HCT116 (cell line): ENCODE measurements around the gene P4HA2. TPM values are rescaled to one million over a fixed set of nuclear protein-coding genes. Genes with fewer than 3 reads are reported as not detected.

Experiments
- ATAC-seq: fragments of 200-7000 bp; cut with Tn5 transposase; 2 replicates; pipeline ENCODE4 v1.9.1; 2020; ENCODE audit warnings: mild to moderate bottlenecking, moderate library complexity
- BruUV-seq: library from RNA; stranded (reverse); fragments of 400-500 nt; replicated peaks from 2 replicates; lab custom pipeline; 2021; lab: Mats Ljungman, UMichigan
- CTCF ChIA-PET: fragments of 300-600 bp; sonication (Branson Sonifier 250); formaldehyde crosslinking; loops from one replicate; lab custom pipeline; 2021; ENCODE audit warnings: antibody characterized with exemption; lab: Charles Lee
- POLR2A ChIA-PET: fragments of 300-600, 350-600 bp; sonication (Branson Sonifier 250); formaldehyde crosslinking; loops from one replicate; lab custom pipeline; 2021; ENCODE audit warnings: antibody characterized with exemption; lab: Charles Lee
- RAD21 ChIA-PET, 2 experiments: fragments of 300-600 bp; sonication (Branson Sonifier 250); formaldehyde crosslinking; loops; one replicate each; lab custom pipeline; 2023; ENCODE audit warnings: low total read pairs in 2 of 2; ENCODE audit not compliant: uncharacterized antibody in 2 of 2, unreplicated experiment in 2 of 2, low non-redundant PET in 1 of 2; lab: Charles Lee
- DNase-seq: peaks from one replicate; pipeline ENCODE4 v3.0.0-alpha.2; 2010; ENCODE audit warnings: low read depth, low spot score
- H2AFZ ChIP-seq: fragments of 200-600 bp; shearing (Covaris generic), sonication (generic); 2 replicates; pipeline ENCODE4 v1.6.1; 2017; ENCODE audit warnings: low read depth, mixed run types, mixed read lengths, antibody characterized with exemption, low read length; ENCODE audit not compliant: poor library complexity, severe bottlenecking
- H3K27ac ChIP-seq: 2 replicates; pipeline ENCODE4 v1.5.1; 2012; ENCODE audit warnings: low read depth, low read length
- H3K27me3 ChIP-seq: fragments of 200-600 bp; sonication (generic); 2 replicates; pipeline ENCODE4 v1.6.1; 2016; ENCODE audit warnings: mixed run types, low read length, mixed read lengths; ENCODE audit not compliant: insufficient read depth
- H3K36me3 ChIP-seq, 2 experiments: fragments of 200-500 bp in 1 of 2; fragments of 200-600 bp in 1 of 2; sonication (Bioruptor generic) in 1 of 2; sonication (generic) in 1 of 2; 2 replicates each; pipeline versions ENCODE4 v1.5.1 to v1.6.1; 2014 to 2016; ENCODE audit warnings: low read length in 2 of 2, inconsistent platforms in 1 of 2, mixed read lengths in 1 of 2, mixed run types in 1 of 2; ENCODE audit not compliant: insufficient read depth in 2 of 2, control insufficient read depth in 1 of 2
- H3K4me1 ChIP-seq, 2 experiments: fragments of 200-600 bp in 1 of 2; sonication (generic) in 1 of 2; 2 replicates each; pipeline versions ENCODE4 v1.5.1 to v1.6.1; 2012 to 2017; ENCODE audit warnings: low read length in 2 of 2, inconsistent platforms in 1 of 2, mild to moderate bottlenecking in 1 of 2, mixed read lengths in 1 of 2, mixed run types in 1 of 2, moderate library complexity in 1 of 2; ENCODE audit not compliant: insufficient read depth in 2 of 2, control insufficient read depth in 1 of 2
- H3K4me2 ChIP-seq: fragments of 200-600 bp; sonication (generic); 2 replicates; pipeline ENCODE4 v1.6.1; 2017; ENCODE audit warnings: mixed run types, low read length, mixed read lengths
- H3K4me3 ChIP-seq, 2 experiments: fragments of 200-600 bp in 1 of 2; sonication (generic) in 1 of 2; replicated peaks in 1 of 2; 2 replicates each; pipeline ENCODE4 v1.5.1; 2011 to 2016; ENCODE audit warnings: low read length in 2 of 2, control low read depth in 1 of 2, low read depth in 1 of 2, mild to moderate bottlenecking in 1 of 2, mixed read lengths in 1 of 2, mixed run types in 1 of 2
- H3K79me2 ChIP-seq: fragments of 200-600 bp; sonication (generic); 2 replicates; pipeline ENCODE4 v1.6.1; 2017; ENCODE audit warnings: mild to moderate bottlenecking, mixed run types, low read length, moderate library complexity, mixed read lengths; ENCODE audit not compliant: insufficient read depth
- H3K9ac ChIP-seq: fragments of 200-600 bp; sonication (generic); 2 replicates; pipeline ENCODE4 v1.6.1; 2016; ENCODE audit warnings: low read length, mixed read lengths
- H3K9me2 ChIP-seq: fragments of 200-600 bp; sonication (generic), shearing (Covaris generic); 2 replicates; pipeline ENCODE4 v1.6.1; 2017; ENCODE audit warnings: mixed run types, mild to moderate bottlenecking, moderate library complexity; ENCODE audit not compliant: insufficient read depth
- H3K9me3 ChIP-seq, 2 experiments: fragments of 200-500 bp in 1 of 2; fragments of 200-600 bp in 1 of 2; sonication (Bioruptor generic) in 1 of 2; sonication (generic) in 1 of 2; 2 replicates each; pipeline ENCODE4 v1.6.1; 2014 to 2017; ENCODE audit warnings: low read length in 2 of 2, mixed read lengths in 2 of 2, inconsistent platforms in 1 of 2, low read depth in 1 of 2, mild to moderate bottlenecking in 1 of 2, mixed run types in 1 of 2, moderate library complexity in 1 of 2; ENCODE audit not compliant: control insufficient read depth in 1 of 2, insufficient read depth in 1 of 2
- H4K20me1 ChIP-seq: fragments of 200-600 bp; sonication (generic), shearing (Covaris generic); 2 replicates; pipeline ENCODE4 v1.6.1; 2017; ENCODE audit warnings: mixed run types, mild to moderate bottlenecking, moderate library complexity; ENCODE audit not compliant: insufficient read depth
- CBX3 ChIP-seq: IDR thresholded peaks from 2 replicates; pipeline ENCODE4 v1.6.1; 2012; ENCODE audit warnings: low read depth
- CEBPB ChIP-seq: IDR thresholded peaks from 2 replicates; pipeline ENCODE4 v1.6.1; 2012; ENCODE audit warnings: low read depth
- EGR1 ChIP-seq: IDR thresholded peaks from 2 replicates; pipeline ENCODE4 v1.6.1; 2012; ENCODE audit warnings: low read depth
- FOSL1 ChIP-seq: IDR thresholded peaks from 2 replicates; pipeline ENCODE4 v1.6.1; 2012; ENCODE audit warnings: low read depth
- JUND ChIP-seq: IDR thresholded peaks from 2 replicates; pipeline ENCODE4 v1.6.1; 2012
- POLR2A ChIP-seq: IDR thresholded peaks from 2 replicates; pipeline ENCODE4 v1.7.0; 2011; ENCODE audit warnings: borderline replicate concordance; ENCODE audit not compliant: insufficient read depth, insufficient read length; ENCODE audit errors: extremely low read depth
- POLR2AphosphoS5 ChIP-seq: IDR thresholded peaks from 2 replicates; pipeline ENCODE4 v1.6.1; 2011; ENCODE audit warnings: mild to moderate bottlenecking, low read depth, low read length, moderate library complexity
- RAD21 ChIP-seq: IDR thresholded peaks from 2 replicates; pipeline ENCODE4 v1.6.1; 2012; ENCODE audit warnings: low read depth, mild to moderate bottlenecking
- SIN3A ChIP-seq: IDR thresholded peaks from 2 replicates; pipeline ENCODE4 v1.6.1; 2012; ENCODE audit warnings: low read depth
- SP1 ChIP-seq: IDR thresholded peaks from 2 replicates; pipeline ENCODE4 v1.6.1; 2012; ENCODE audit warnings: low read depth
- SRF ChIP-seq: IDR thresholded peaks from 2 replicates; pipeline ENCODE4 v1.6.1; 2012; ENCODE audit warnings: low read depth
- TCF7L2 ChIP-seq: IDR thresholded peaks from 2 replicates; pipeline ENCODE4 v1.7.0; 2011; ENCODE audit warnings: borderline replicate concordance, inconsistent platforms; ENCODE audit not compliant: insufficient read depth, insufficient read length; ENCODE audit errors: extremely low read depth
- YY1 ChIP-seq: IDR thresholded peaks from 2 replicates; pipeline ENCODE4 v1.6.1; 2011; ENCODE audit warnings: low read length, low read depth, moderate library complexity, mild to moderate bottlenecking; ENCODE audit not compliant: insufficient replicate concordance; ENCODE audit errors: extremely low read depth
- ZFX ChIP-seq: fragments of 450-650 bp; IDR thresholded peaks from 2 replicates; pipeline ENCODE4 v1.6.1; 2017
- intact Hi-C: fragments of 100-400 bp; cut with micrococcal nuclease; formaldehyde crosslinking; loops from 2 replicates; pipeline ENCODE4 v1.10.0; 2022
- total RNA-seq: library from RNA; stranded (reverse); gene quantifications from one replicate; pipeline ENCODE4 v1.2.1, GENCODE V29; 2021; ENCODE audit not compliant: unreplicated experiment
- TF ChIP-seq, protein P1 (sequence below): IDR thresholded peaks from 2 replicates; pipeline ENCODE4 v1.6.1; 2012
- TF ChIP-seq, protein P2 (sequence below): IDR thresholded peaks from 2 replicates; pipeline ENCODE4 v1.6.1; 2012
- TF ChIP-seq, protein P3 (sequence below), 3 experiments: fragments of 200-600 bp in 1 of 3; sonication (generic) in 1 of 3; IDR thresholded peaks in 2 of 3; conservative IDR thresholded peaks in 1 of 3; 2 replicates each; pipeline ENCODE4 v1.5.1; 2012 to 2017; ENCODE audit warnings: low read depth in 2 of 3, low read length in 2 of 3, antibody characterized with exemption in 1 of 3, borderline replicate concordance in 1 of 3, control low read depth in 1 of 3, mild to moderate bottlenecking in 1 of 3, mixed read lengths in 1 of 3, mixed run types in 1 of 3, moderate library complexity in 1 of 3; ENCODE audit not compliant: insufficient read depth in 1 of 3
- TF ChIP-seq, protein P4 (sequence below): IDR thresholded peaks from 2 replicates; pipeline ENCODE4 v1.6.1; 2011; ENCODE audit warnings: mild to moderate bottlenecking, low read length, moderate library complexity; ENCODE audit not compliant: insufficient replicate concordance; ENCODE audit errors: extremely low read depth

The P4HA2 gene
- total RNA-seq, 1 experiment from 2014 or later, result 29.0 TPM

DNA sequence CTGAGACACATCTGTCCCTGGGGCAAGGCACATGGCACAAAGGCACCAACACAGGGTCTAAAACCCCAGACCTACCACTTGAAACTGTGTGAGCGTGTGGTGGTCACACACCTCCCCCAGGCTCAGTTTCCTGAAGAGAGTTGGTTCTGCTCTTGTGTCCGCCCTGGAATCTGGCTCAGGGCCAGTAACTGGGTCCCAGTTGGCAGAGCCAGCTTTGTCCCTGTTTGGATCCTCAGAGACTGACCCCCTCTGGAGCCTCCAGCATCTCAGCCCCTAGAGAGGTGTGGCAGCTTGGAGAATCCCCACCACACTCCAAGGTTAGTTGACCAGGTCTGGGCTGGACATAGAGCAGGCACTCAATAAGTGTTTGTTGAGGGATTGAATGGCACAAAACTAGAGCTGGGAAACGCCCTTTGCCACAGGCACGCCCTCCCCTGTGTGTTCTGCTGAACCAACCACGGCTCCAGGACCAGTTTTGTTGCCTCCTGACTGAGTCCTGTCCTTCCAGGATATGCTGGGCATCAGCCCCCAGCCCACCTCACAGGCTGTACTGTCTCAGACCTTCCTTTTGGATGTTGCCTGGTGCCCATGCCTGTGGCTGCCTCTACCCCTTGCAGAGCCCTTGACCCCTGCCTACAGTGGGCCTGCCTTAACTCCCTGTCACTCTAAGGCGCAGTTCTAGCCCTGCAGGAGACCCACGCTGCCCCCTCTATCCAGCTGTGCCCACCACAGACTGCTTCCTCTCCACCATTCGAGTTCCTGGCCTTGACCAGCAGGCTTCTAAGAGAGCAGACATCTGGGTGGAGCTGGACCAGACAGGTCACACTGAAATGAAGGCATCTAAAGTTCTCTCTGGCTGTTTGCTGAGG lies 26.0 kb upstream of the P4HA2 start:
- H3K79me2 ChIP-seq, result no peaks in the 10 kb centered on the region
- no peak for TF ChIP-seq SP1
- TF ChIP-seq SRF, result no peak
- TF ChIP-seq ZFX, result no peak
- TF ChIP-seq, protein P1, sequence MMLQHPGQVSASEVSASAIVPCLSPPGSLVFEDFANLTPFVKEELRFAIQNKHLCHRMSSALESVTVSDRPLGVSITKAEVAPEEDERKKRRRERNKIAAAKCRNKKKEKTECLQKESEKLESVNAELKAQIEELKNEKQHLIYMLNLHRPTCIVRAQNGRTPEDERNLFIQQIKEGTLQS, result no peak
- TF ChIP-seq RAD21, result no peak
- no peak for TF ChIP-seq CBX3
- TF ChIP-seq, protein P2, sequence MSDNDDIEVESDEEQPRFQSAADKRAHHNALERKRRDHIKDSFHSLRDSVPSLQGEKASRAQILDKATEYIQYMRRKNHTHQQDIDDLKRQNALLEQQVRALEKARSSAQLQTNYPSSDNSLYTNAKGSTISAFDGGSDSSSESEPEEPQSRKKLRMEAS, result no peak
- TF ChIP-seq SIN3A, result no peak
- no peak for TF ChIP-seq POLR2A
- TF ChIP-seq TCF7L2, result no peak
- no peak for TF ChIP-seq YY1
- no peak for TF ChIP-seq FOSL1
- no peak for TF ChIP-seq CEBPB
- no peak for TF ChIP-seq POLR2AphosphoS5
- TF ChIP-seq EGR1, result no peak
- no peak for TF ChIP-seq JUND
- TF ChIP-seq, protein P3, sequence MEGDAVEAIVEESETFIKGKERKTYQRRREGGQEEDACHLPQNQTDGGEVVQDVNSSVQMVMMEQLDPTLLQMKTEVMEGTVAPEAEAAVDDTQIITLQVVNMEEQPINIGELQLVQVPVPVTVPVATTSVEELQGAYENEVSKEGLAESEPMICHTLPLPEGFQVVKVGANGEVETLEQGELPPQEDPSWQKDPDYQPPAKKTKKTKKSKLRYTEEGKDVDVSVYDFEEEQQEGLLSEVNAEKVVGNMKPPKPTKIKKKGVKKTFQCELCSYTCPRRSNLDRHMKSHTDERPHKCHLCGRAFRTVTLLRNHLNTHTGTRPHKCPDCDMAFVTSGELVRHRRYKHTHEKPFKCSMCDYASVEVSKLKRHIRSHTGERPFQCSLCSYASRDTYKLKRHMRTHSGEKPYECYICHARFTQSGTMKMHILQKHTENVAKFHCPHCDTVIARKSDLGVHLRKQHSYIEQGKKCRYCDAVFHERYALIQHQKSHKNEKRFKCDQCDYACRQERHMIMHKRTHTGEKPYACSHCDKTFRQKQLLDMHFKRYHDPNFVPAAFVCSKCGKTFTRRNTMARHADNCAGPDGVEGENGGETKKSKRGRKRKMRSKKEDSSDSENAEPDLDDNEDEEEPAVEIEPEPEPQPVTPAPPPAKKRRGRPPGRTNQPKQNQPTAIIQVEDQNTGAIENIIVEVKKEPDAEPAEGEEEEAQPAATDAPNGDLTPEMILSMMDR (IDR thresholded peaks at IDR 0.05 in 2 of 3, conservative IDR thresholded peaks at IDR 0.05 in 1 of 3; ENCODE audit: borderline replicate concordance in 1 of 3, insufficient read depth in 1 of 3, low read depth in 2 of 3, low read length in 2 of 3), result no peak
- TF ChIP-seq, protein P4, sequence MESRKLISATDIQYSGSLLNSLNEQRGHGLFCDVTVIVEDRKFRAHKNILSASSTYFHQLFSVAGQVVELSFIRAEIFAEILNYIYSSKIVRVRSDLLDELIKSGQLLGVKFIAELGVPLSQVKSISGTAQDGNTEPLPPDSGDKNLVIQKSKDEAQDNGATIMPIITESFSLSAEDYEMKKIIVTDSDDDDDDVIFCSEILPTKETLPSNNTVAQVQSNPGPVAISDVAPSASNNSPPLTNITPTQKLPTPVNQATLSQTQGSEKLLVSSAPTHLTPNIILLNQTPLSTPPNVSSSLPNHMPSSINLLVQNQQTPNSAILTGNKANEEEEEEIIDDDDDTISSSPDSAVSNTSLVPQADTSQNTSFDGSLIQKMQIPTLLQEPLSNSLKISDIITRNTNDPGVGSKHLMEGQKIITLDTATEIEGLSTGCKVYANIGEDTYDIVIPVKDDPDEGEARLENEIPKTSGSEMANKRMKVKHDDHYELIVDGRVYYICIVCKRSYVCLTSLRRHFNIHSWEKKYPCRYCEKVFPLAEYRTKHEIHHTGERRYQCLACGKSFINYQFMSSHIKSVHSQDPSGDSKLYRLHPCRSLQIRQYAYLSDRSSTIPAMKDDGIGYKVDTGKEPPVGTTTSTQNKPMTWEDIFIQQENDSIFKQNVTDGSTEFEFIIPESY, result no peak
- TF ChIP-seq, all 23 proteins: peak for 0
- intact Hi-C loops, result no loop called here
- Histone ChIP-seq H3K9me3 (no peaks in the 10 kb centered on the region), H3K4me1 (peaks cover 0 to 17% of the 10 kb centered on the region in 2 experiments; a peak in 1 of 4 replicates), H4K20me1 (no peaks in the 10 kb centered on the region), H3K27me3 (no peaks in the 10 kb centered on the region), H3K27ac (no peak overlapping the region), H3K4me2 (no peak overlapping the region), H3K9me2 (no peaks in the 10 kb centered on the region), H3K9ac (no peak overlapping the region), H2AFZ (no peak overlapping the region), H3K36me3 (no peaks in the 10 kb centered on the region), H3K4me3 (no peak overlapping the region)
- BruUV-seq, result no TSS peak
- POLR2A ChIA-PET, result no interaction called here
- RAD21 ChIA-PET, result no interaction called here
- ATAC-seq, result no peak; the same call in 1 of the 2 replicates
- CTCF ChIA-PET, result interaction anchor here (2.4 kb wide), 1 partner anchor 16 kb away, joined by 10 read pairs; no protein-coding TSS in a partner anchor
- DNase-seq, result no peak
